Measurements from ENCODE around the gene PLEKHM2.
"Not testable (repeated sequence)": the region's sequence is repeated elsewhere in the genome, so short reads cannot be mapped to it uniquely, and the experiment has no call there.

The PLEKHM2 gene

GRCh38 chr1:15684042-15684461, at the start of gene PLEKHM2:
Gene PLEKHM2, plus strand, starts transcription at chr1:15684320. Its CDS starts 239 bp downstream, at chr1:15684559.
- DNase-seq (ENCODE audit: low read depth in 2 of 2, low spot score in 1 of 2): no peak

GRCh38 chr1:15636436-15636835, 47.7 kb upstream of the PLEKHM2 start:
- no peak for DNase-seq (ENCODE audit: low read depth in 2 of 2, low spot score in 1 of 2)

- no peak for DNase-seq (ENCODE audit: low read depth in 2 of 2, low spot score in 1 of 2)
These were observed 46.3 kb upstream of the PLEKHM2 start for GRCh38 chr1:15637826-15638225.

- no peak for DNase-seq (ENCODE audit: low read depth in 2 of 2, low spot score in 1 of 2)
These were observed 44.9 kb upstream of the PLEKHM2 start for GRCh38 chr1:15639262-15639661.

- DNase-seq (ENCODE audit: low read depth in 2 of 2, low spot score in 1 of 2): no peak
These were observed 44.2 kb upstream of the PLEKHM2 start for GRCh38 chr1:15639931-15640330.

GRCh38 chr1:15640667-15641066, 43.5 kb upstream of the PLEKHM2 start:
- DNase-seq (ENCODE audit: low read depth in 2 of 2, low spot score in 1 of 2): no peak

GRCh38 chr1:15649937-15650336, 34.2 kb upstream of the PLEKHM2 start:
- no peak for DNase-seq (ENCODE audit: low read depth in 2 of 2, low spot score in 1 of 2)

GRCh38 chr1:15650433-15650832, 33.7 kb upstream of the PLEKHM2 start:
- no peak for DNase-seq (ENCODE audit: low read depth in 2 of 2, low spot score in 1 of 2)

GRCh38 chr1:15652130-15652529, 32.0 kb upstream of the PLEKHM2 start:
- DNase-seq (ENCODE audit: low read depth in 2 of 2, low spot score in 1 of 2): not testable (repeated sequence)

- DNase-seq (ENCODE audit: low read depth in 2 of 2, low spot score in 1 of 2): no peak
These were observed 29.9 kb upstream of the PLEKHM2 start for GRCh38 chr1:15654091-15654690.

- no peak for DNase-seq (ENCODE audit: low read depth in 2 of 2, low spot score in 1 of 2)
These were observed 27.7 kb upstream of the PLEKHM2 start for GRCh38 chr1:15656464-15656863.

GRCh38 chr1:15657021-15657420, 27.1 kb upstream of the PLEKHM2 start:
- DNase-seq (ENCODE audit: low read depth in 2 of 2, low spot score in 1 of 2): no peak

GRCh38 chr1:15660151-15660550, 24.0 kb upstream of the PLEKHM2 start:
- DNase-seq (ENCODE audit: low read depth in 2 of 2, low spot score in 1 of 2): no peak

- no peak for DNase-seq (ENCODE audit: low read depth in 2 of 2, low spot score in 1 of 2)
These were observed 21.6 kb upstream of the PLEKHM2 start for GRCh38 chr1:15662477-15662876.

GRCh38 chr1:15663925-15664324, 20.2 kb upstream of the PLEKHM2 start:
- no peak for DNase-seq (ENCODE audit: low read depth in 2 of 2, low spot score in 1 of 2)

- DNase-seq (ENCODE audit: low read depth in 2 of 2, low spot score in 1 of 2): no peak
These were observed 16.8 kb upstream of the PLEKHM2 start for GRCh38 chr1:15667362-15667761.

- DNase-seq (ENCODE audit: low read depth in 2 of 2, low spot score in 1 of 2): no peak
These were observed 15.9 kb upstream of the PLEKHM2 start for GRCh38 chr1:15668089-15668754.

GRCh38 chr1:15669074-15669473, 15.0 kb upstream of the PLEKHM2 start:
- DNase-seq (ENCODE audit: low read depth in 2 of 2, low spot score in 1 of 2): no peak

GRCh38 chr1:15669864-15670263, 14.3 kb upstream of the PLEKHM2 start:
- no peak for DNase-seq (ENCODE audit: low read depth in 2 of 2, low spot score in 1 of 2)

- no peak for DNase-seq (ENCODE audit: low read depth in 2 of 2, low spot score in 1 of 2)
These were observed 12.7 kb upstream of the PLEKHM2 start for GRCh38 chr1:15671430-15671829.

- no peak for DNase-seq (ENCODE audit: low read depth in 2 of 2, low spot score in 1 of 2)
These were observed 9.5 kb upstream of the PLEKHM2 start for GRCh38 chr1:15674386-15675159.

GRCh38 chr1:15676010-15676409, 8.1 kb upstream of the PLEKHM2 start:
- DNase-seq (ENCODE audit: low read depth in 2 of 2, low spot score in 1 of 2): no peak

Data from stimulated activated CD8-positive, alpha-beta memory T cell treated with anti-CD3 and anti-CD28 coated beads, Interleukin-4, amount 100 ng/mL, for 4 hours (primary cell).